ENCODE results near the gene PARD3B. TPM values are rescaled to one million over a fixed set of nuclear protein-coding genes. Genes with fewer than 3 reads are reported as not detected.

Gene PARD3B
- total and polyA plus RNA-seq, 12 donors = 0.46 to 12.4 (median 8.3) TPM

DNA sequence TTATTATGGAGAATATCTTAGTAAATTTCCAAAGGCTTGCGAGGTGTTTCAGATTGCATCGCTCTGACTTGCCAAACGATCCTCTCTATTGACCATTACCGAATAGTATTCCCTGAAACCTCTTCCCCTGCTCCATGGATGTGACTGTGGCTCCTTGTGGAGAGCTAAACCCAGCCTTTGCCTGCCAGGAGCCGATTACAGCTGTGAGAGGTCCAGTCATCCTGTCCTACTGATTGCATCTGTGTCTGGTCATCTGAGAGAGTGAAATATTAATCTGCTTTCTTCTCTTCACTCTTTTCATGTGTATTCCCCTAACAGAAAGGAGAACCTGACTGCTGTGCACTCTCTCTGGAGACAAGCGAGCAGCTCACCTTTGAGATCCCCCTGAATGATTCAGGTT is 613.1 kb downstream of the PARD3B start:
- no peak for DNase-seq
- WGBS, 2 donors = 93 to 95% methylated on average over 6 of the region's 6 CpGs
- no peak for TF ChIP-seq CTCF (IDR thresholded peaks at IDR 0.05)

GRCh38 chr2:205161156-205161839 is 616.0 kb downstream of the PARD3B start:
- no peak overlapping the region for H3K27ac ChIP-seq
- peaks cover 0 to 11% (median 0%) of the 10 kb centered on the region in 9 donors for H3K36me3 ChIP-seq
- intact Hi-C loops (cut with DNase I) = no loop called here
- no peak for TF ChIP-seq CTCF (IDR thresholded peaks at IDR 0.05)
- H3K27me3 ChIP-seq = no peaks in the 10 kb centered on the region
- no peak for DNase-seq
- H3K9me3 ChIP-seq = no peaks in the 10 kb centered on the region
- H3K4me3 ChIP-seq = no peak overlapping the region
- no peak for ATAC-seq
- WGBS, 2 donors = 76 to 78% methylated on average over 5 of the region's 5 CpGs
- H3K4me1 ChIP-seq = no peaks in the 10 kb centered on the region

More for the DNA sequence above, 613.1 kb downstream of the PARD3B start:
- no peak overlapping the region for H3K4me3 ChIP-seq
- intact Hi-C loops (cut with DNase I) = no loop called here
- H3K4me1 ChIP-seq = no peaks in the 10 kb centered on the region
- H3K36me3 ChIP-seq = peaks cover 0 to 11% (median 0%) of the 10 kb centered on the region in 9 donors
- H3K27me3 ChIP-seq = no peaks in the 10 kb centered on the region
- no peak for ATAC-seq
- H3K9me3 ChIP-seq = peaks cover 0 to 9% (median 0%) of the 10 kb centered on the region in 11 donors
- H3K27ac ChIP-seq = no peak overlapping the region

DNA sequence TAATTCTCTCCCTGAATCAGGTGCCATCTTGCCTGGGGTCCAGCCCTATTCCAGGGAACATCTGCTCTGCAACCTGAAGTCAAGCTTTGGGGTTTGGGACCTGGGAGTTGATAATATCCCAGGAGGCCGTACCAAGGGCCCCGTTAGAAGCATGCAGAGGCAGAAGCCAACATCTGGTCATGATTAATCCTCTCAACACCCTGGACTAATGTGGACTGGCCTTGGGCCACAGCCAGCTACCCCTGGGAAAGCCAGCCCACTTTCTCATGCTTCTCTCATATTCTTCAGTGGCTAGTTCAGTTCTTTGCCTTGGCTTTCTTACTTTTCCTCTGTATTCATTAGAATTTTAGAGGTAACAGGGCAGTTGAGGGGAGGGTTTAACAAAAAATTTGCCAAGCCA is 621.5 kb downstream of the PARD3B start:
- ATAC-seq (peak in 1 of 8 donors; percentile 61), DNase-seq (peak in 1 of 2 donors; percentile 22)
- H3K36me3 ChIP-seq = no peaks in the 10 kb centered on the region
- intact Hi-C loops (cut with DNase I) = no loop called here
- no peaks in the 10 kb centered on the region for H3K9me3 ChIP-seq
- TF ChIP-seq CTCF (IDR thresholded peaks at IDR 0.05) = no peak
- 47 to 66% methylated on average over 2 of the region's 2 CpGs for WGBS, 2 donors
- peaks cover 0 to 3% (median 0%) of the 10 kb centered on the region in 9 donors for H3K4me1 ChIP-seq
- H3K27me3 ChIP-seq = no peaks in the 10 kb centered on the region
- H3K27ac ChIP-seq = no peak overlapping the region
- H3K4me3 ChIP-seq = no peak overlapping the region

DNA sequence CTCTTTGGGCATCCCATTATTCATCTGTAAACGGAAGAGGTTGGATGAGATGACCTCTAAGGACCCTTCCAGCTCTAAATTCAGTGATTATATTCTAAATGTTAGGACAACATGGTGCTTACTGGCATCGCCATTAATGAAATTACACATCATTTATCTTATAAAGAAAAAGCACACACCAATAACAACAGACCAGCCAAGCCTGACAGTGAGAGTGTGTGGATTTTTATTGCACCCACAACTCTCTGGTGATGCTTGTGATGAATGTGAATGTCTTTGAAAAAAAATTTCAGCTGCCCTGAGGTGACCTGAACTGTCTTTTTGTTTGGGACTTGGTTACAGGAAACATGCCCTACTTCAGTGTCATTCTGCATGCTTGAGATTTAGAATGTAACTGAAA is 623.7 kb downstream of the PARD3B start:
- Histone ChIP-seq H3K36me3 (no peaks in the 10 kb centered on the region), H3K4me1 (peaks cover 0 to 3% (median 0%) of the 10 kb centered on the region in 9 donors), H3K4me3 (no peak overlapping the region), H3K27ac (no peak overlapping the region), H3K27me3 (no peaks in the 10 kb centered on the region), H3K9me3 (no peaks in the 10 kb centered on the region)
- WGBS, 2 donors = 96 to 97% methylated on average over 2 of the region's 2 CpGs
- DNase-seq = no peak
- TF ChIP-seq CTCF (IDR thresholded peaks at IDR 0.05) = no peak
- intact Hi-C loops (cut with DNase I) = no loop called here
- ATAC-seq = no peak

Data from heart right ventricle (tissue), 16 donors.